ENCODE data around the gene PTK6.

The PTK6 gene

GRCh38 chr20:63529861-63530787 lies 7.1 kb downstream of the PTK6 start:
- no peaks in the 10 kb centered on the region for H3K4me1 ChIP-seq (ENCODE audit: control insufficient read depth, low read depth, low read length)
- no peak overlapping the region for H3K9ac ChIP-seq (ENCODE audit: low read length)
- H3K36me3 ChIP-seq (ENCODE audit: control insufficient read depth, low read depth, low read length): no peaks in the 10 kb centered on the region
- H3K9me3 ChIP-seq (ENCODE audit: control insufficient read depth, low read depth, low read length): no peaks in the 10 kb centered on the region
- H3K27ac ChIP-seq (ENCODE audit: low read length): no peak overlapping the region
- H3K27me3 ChIP-seq (ENCODE audit: control insufficient read depth, insufficient read depth, low read length): no peaks in the 10 kb centered on the region
- H3K4me3 ChIP-seq (ENCODE audit: low read length): no peak overlapping the region

- no peaks in the 10 kb centered on the region for H3K27me3 ChIP-seq (ENCODE audit: control insufficient read depth, insufficient read depth, low read length)
- H3K9me3 ChIP-seq (ENCODE audit: control insufficient read depth, low read depth, low read length): no peaks in the 10 kb centered on the region
- no peaks in the 10 kb centered on the region for H3K4me1 ChIP-seq (ENCODE audit: control insufficient read depth, low read depth, low read length)
- no peak overlapping the region for H3K27ac ChIP-seq (ENCODE audit: low read length)
- H3K9ac ChIP-seq (ENCODE audit: low read length): no peak overlapping the region
- H3K4me3 ChIP-seq (ENCODE audit: low read length): no peak overlapping the region
- H3K36me3 ChIP-seq (ENCODE audit: control insufficient read depth, low read depth, low read length): no peaks in the 10 kb centered on the region
These were observed 7.9 kb downstream of the PTK6 start for GRCh38 chr20:63529180-63529860.

- H3K36me3 ChIP-seq (ENCODE audit: control insufficient read depth, low read depth, low read length): no peaks in the 10 kb centered on the region
- H3K27me3 ChIP-seq (ENCODE audit: control insufficient read depth, insufficient read depth, low read length): no peaks in the 10 kb centered on the region
- H3K4me1 ChIP-seq (ENCODE audit: control insufficient read depth, low read depth, low read length): no peaks in the 10 kb centered on the region
- no peak overlapping the region for H3K4me3 ChIP-seq (ENCODE audit: low read length)
- no peak overlapping the region for H3K27ac ChIP-seq (ENCODE audit: low read length)
- H3K9ac ChIP-seq (ENCODE audit: low read length): no peak overlapping the region
- no peaks in the 10 kb centered on the region for H3K9me3 ChIP-seq (ENCODE audit: control insufficient read depth, low read depth, low read length)
These were observed 10.0 kb downstream of the PTK6 start for GRCh38 chr20:63527184-63527583.

GRCh38 chr20:63525971-63526370 lies 11.2 kb downstream of the PTK6 start:
- Histone ChIP-seq H3K4me3 (ENCODE audit: low read length) (no peak overlapping the region), H3K27ac (ENCODE audit: low read length) (no peak overlapping the region), H3K9me3 (ENCODE audit: control insufficient read depth, low read depth, low read length) (no peaks in the 10 kb centered on the region)

GRCh38 chr20:63525185-63525584 lies 12.0 kb downstream of the PTK6 start:
- H3K4me3 ChIP-seq (ENCODE audit: low read length): no peak overlapping the region
- no peaks in the 10 kb centered on the region for H3K27me3 ChIP-seq (ENCODE audit: control insufficient read depth, insufficient read depth, low read length)
- no peak overlapping the region for H3K9ac ChIP-seq (ENCODE audit: low read length)
- H3K36me3 ChIP-seq (ENCODE audit: control insufficient read depth, low read depth, low read length): no peaks in the 10 kb centered on the region
- H3K9me3 ChIP-seq (ENCODE audit: control insufficient read depth, low read depth, low read length): no peaks in the 10 kb centered on the region
- no peak overlapping the region for H3K27ac ChIP-seq (ENCODE audit: low read length)
- H3K4me1 ChIP-seq (ENCODE audit: control insufficient read depth, low read depth, low read length): no peaks in the 10 kb centered on the region

More at GRCh38 chr20:63525971-63526370, 11.2 kb downstream of the PTK6 start:
- Histone ChIP-seq H3K4me1 (ENCODE audit: control insufficient read depth, low read depth, low read length) (no peaks in the 10 kb centered on the region), H3K27me3 (ENCODE audit: control insufficient read depth, insufficient read depth, low read length) (no peaks in the 10 kb centered on the region), H3K9ac (ENCODE audit: low read length) (no peak overlapping the region), H3K36me3 (ENCODE audit: control insufficient read depth, low read depth, low read length) (no peaks in the 10 kb centered on the region)

- Histone ChIP-seq H3K9me3 (ENCODE audit: control insufficient read depth, low read depth, low read length) (no peaks in the 10 kb centered on the region), H3K9ac (ENCODE audit: low read length) (no peak overlapping the region), H3K4me3 (ENCODE audit: low read length) (no peak overlapping the region), H3K36me3 (ENCODE audit: control insufficient read depth, low read depth, low read length) (no peaks in the 10 kb centered on the region), H3K27me3 (ENCODE audit: control insufficient read depth, insufficient read depth, low read length) (peaks cover 19% of the 10 kb centered on the region), H3K27ac (ENCODE audit: low read length) (no peak overlapping the region), H3K4me1 (ENCODE audit: control insufficient read depth, low read depth, low read length) (peaks cover 3% of the 10 kb centered on the region)
These were observed 14.1 kb downstream of the PTK6 start for GRCh38 chr20:63522981-63523611.

GRCh38 chr20:63522091-63522868 lies 14.9 kb downstream of the PTK6 start:
- Histone ChIP-seq H3K27me3 (ENCODE audit: control insufficient read depth, insufficient read depth, low read length) (peaks cover 20% of the 10 kb centered on the region), H3K9ac (ENCODE audit: low read length) (no peak overlapping the region), H3K4me1 (ENCODE audit: control insufficient read depth, low read depth, low read length) (peaks cover 3% of the 10 kb centered on the region), H3K4me3 (ENCODE audit: low read length) (no peak overlapping the region), H3K36me3 (ENCODE audit: control insufficient read depth, low read depth, low read length) (no peaks in the 10 kb centered on the region), H3K27ac (ENCODE audit: low read length) (no peak overlapping the region), H3K9me3 (ENCODE audit: control insufficient read depth, low read depth, low read length) (no peaks in the 10 kb centered on the region)

GRCh38 chr20:63521602-63522001 lies 15.6 kb downstream of the PTK6 start:
- H3K27me3 ChIP-seq (ENCODE audit: control insufficient read depth, insufficient read depth, low read length): peaks cover 20% of the 10 kb centered on the region
- peaks cover 3% of the 10 kb centered on the region for H3K4me1 ChIP-seq (ENCODE audit: control insufficient read depth, low read depth, low read length)

GRCh38 chr20:63520934-63521601 lies 16.1 kb downstream of the PTK6 start:
- H3K9ac ChIP-seq (ENCODE audit: low read length): peak overlapping the region; percentile 92
- no peaks in the 10 kb centered on the region for H3K9me3 ChIP-seq (ENCODE audit: control insufficient read depth, low read depth, low read length)
- peak overlapping the region; percentile 36 for H3K27ac ChIP-seq (ENCODE audit: low read length)
- peaks cover 20% of the 10 kb centered on the region for H3K27me3 ChIP-seq (ENCODE audit: control insufficient read depth, insufficient read depth, low read length)
- peak overlapping the region; percentile 87 for H3K4me3 ChIP-seq (ENCODE audit: low read length)
- no peaks in the 10 kb centered on the region for H3K36me3 ChIP-seq (ENCODE audit: control insufficient read depth, low read depth, low read length)
- peaks cover 3% of the 10 kb centered on the region for H3K4me1 ChIP-seq (ENCODE audit: control insufficient read depth, low read depth, low read length)

More at GRCh38 chr20:63521602-63522001, 15.6 kb downstream of the PTK6 start:
- H3K27ac ChIP-seq (ENCODE audit: low read length): peak overlapping the region; percentile 36
- peak overlapping the region; percentile 92 for H3K9ac ChIP-seq (ENCODE audit: low read length)
- H3K36me3 ChIP-seq (ENCODE audit: control insufficient read depth, low read depth, low read length): no peaks in the 10 kb centered on the region
- peak overlapping the region; percentile 87 for H3K4me3 ChIP-seq (ENCODE audit: low read length)
- H3K9me3 ChIP-seq (ENCODE audit: control insufficient read depth, low read depth, low read length): no peaks in the 10 kb centered on the region

- peaks cover 20% of the 10 kb centered on the region for H3K27me3 ChIP-seq (ENCODE audit: control insufficient read depth, insufficient read depth, low read length)
- H3K36me3 ChIP-seq (ENCODE audit: control insufficient read depth, low read depth, low read length): no peaks in the 10 kb centered on the region
- no peaks in the 10 kb centered on the region for H3K9me3 ChIP-seq (ENCODE audit: control insufficient read depth, low read depth, low read length)
- H3K4me1 ChIP-seq (ENCODE audit: control insufficient read depth, low read depth, low read length): peaks cover 3% of the 10 kb centered on the region
- H3K9ac ChIP-seq (ENCODE audit: low read length): peak within 1 kb of the TSS; percentile 92
- peak within 1 kb of the TSS; percentile 87 for H3K4me3 ChIP-seq (ENCODE audit: low read length)
- peak within 1 kb of the TSS; percentile 36 for H3K27ac ChIP-seq (ENCODE audit: low read length)
These were observed 16.7 kb downstream of the PTK6 start, which contains the start of gene PPDPF for GRCh38 chr20:63520504-63520933. PPDPF (plus strand) TSS chr20:63520765; CDS start chr20:63521309, 544 bp downstream.
